ENCODE measurements around the gene TIMP2.
"Not testable (repeated sequence)": the region's sequence is repeated elsewhere in the genome, so short reads cannot be mapped to it uniquely, and the experiment has no call there.

Gene TIMP2

DNA sequence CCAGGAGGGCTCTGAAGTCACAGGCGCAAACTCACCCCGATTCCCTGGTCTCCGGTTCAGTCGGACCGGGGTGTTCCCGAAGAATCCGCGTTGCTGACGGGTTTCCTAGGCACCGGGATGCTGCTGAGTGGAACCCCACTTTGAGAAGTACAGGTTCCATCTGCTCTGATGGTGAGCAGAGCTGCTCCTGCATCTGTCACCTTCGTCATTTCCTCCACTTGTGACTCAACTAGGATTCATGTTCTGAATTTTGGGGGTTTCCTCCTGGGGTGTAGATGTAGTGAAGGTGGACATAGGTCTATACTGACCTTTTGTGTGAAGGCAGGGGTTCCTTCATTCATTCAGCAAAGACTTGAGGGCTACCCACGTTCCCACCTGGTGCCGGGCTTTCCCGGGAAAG lies 29.5 kb upstream of the TIMP2 start:
- DNase-seq: no peak

GRCh38 chr17:78953356-78954350 lies 28.5 kb upstream of the TIMP2 start:
- no peak for DNase-seq

DNA sequence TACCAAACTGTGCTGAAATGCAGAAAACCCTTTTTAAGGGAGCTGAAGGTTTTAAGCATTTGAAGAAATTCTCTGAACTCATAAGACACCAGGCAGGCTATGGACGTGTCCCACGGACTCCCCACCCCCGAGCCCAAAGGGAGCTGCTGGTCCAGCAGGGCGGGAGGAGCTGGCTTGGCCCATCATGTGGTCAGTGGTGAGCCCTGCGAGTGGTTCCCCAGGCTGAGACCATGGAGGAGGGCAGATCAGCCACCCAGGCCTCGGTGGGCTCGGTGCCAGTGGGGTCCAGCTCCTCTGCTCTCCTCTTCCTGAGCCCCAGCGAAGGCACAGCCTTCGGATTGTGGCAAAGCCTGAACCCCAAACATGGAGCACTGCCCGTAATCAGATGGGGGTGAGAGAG lies 27.5 kb upstream of the TIMP2 start:
- DNase-seq: no peak

DNA sequence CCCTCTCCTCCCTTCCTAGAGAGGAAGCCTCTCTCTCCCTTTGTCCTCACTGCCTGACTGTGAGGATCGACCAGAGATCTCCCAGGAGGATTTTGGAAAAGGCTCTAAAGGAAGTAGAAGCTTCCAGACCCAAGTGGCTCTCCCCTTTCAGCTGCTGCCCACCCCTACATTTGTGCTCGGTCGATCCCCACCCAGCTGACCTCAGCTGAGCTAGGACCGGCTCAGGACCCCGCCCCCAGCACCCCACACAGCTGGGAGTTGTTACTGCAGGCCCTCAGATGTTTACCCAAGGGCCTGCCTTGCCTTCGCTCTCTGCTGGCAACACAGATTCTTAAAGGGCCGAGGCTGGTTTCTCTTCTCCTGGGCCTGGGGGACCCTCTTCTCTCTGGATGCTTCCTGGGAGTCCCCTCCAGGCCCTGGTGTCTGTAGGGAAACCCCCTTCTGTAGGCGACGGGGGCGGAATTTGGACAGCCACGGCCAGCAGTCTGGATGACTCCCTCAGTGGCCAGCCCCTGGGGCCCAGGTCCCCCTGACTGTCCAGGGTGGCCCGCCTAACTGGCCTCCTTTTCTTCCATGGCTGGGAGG lies 26.9 kb upstream of the TIMP2 start:
- no peak for DNase-seq

GRCh38 chr17:78950870-78951269 lies 25.7 kb upstream of the TIMP2 start:
- DNase-seq: no peak

- DNase-seq: no peak
These were observed 22.3 kb upstream of the TIMP2 start for GRCh38 chr17:78947235-78948149.

GRCh38 chr17:78946631-78947030 lies 21.4 kb upstream of the TIMP2 start:
- no peak for DNase-seq

GRCh38 chr17:78946131-78946530 lies 20.9 kb upstream of the TIMP2 start:
- DNase-seq: no peak

DNA sequence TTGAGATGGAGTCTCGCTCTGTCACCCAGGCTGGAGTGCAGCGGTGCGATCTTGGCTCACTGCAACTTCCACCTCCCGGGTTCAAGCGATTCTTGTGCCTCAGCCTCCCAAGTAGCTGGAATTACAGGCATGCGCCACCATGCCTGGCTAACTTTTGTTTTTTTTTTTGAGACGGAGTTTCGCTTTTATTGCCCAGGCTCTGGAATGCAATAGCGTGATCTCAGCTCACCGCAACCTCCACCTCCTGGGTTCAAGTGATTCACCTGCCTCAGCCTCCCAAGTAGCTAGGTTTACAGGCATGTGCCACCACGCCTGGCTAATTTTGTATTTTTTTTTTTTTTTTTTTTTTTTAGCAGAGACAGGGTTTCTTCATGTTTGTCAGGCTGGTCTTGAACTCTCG lies 20.3 kb upstream of the TIMP2 start:
- not testable (repeated sequence) for DNase-seq

DNA sequence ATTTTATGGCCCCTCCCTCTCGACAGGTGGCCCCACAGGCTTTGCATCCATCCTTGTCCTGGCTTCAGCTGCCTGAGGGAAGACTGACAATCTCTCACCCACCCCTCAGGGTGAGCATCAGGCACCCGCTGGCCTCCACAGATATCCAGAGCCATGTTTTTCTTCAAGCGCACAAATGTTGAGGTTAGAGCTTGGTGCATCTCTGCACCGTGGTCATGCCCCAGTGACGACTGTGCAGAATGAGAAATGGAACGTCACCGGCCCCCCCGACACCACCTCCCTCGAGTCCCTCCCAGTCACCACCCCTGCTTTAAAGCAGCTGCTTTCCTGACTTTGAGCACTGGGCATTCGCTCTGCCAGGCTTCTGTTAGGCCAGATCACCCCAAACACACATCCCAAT lies 19.8 kb upstream of the TIMP2 start:
- no peak for DNase-seq

DNA sequence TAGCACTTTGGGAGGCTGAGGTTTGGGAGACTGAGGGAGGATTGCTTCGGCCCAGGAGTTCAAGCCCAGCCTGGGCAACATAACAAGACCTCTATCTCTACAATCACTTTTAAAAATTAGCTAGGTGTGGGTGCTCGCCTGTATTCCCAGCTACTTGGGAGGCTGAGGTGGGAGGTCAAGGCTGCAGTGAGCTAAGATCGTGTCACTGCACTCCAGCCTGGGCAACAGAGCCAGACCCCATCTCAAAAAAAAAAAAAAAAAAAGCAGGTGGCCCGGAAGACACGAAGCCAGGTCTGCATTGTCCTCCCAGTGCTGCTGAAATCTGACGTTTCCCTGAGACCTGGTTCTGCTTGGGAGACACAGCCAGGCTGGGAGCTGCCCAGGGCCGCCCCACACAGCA lies 18.8 kb upstream of the TIMP2 start:
- DNase-seq: no peak

- DNase-seq: peak; percentile 59
These were observed 15.5 kb upstream of the TIMP2 start for GRCh38 chr17:78940708-78941107.

DNA sequence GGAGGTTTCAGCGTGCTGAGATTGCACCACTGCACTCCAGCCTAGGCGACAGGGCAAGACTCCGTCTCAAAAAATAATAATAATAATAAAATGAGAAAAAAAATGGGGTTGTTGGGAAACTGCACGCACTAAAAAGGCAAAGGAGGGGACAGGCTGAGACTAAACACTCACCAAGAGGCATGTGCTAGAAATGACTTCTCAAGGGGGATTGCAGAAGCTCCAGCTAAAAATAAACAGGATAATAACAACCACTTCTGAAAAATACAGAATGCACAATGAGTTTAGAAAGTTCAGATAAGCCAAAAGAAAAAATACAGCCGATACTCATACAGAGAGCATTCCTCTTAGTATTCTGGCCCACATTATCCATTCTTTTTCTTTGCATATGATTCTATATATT lies 15.1 kb upstream of the TIMP2 start:
- no peak for DNase-seq

GRCh38 chr17:78939615-78940014 lies 14.4 kb upstream of the TIMP2 start:
- peak; percentile 34 for DNase-seq

DNA sequence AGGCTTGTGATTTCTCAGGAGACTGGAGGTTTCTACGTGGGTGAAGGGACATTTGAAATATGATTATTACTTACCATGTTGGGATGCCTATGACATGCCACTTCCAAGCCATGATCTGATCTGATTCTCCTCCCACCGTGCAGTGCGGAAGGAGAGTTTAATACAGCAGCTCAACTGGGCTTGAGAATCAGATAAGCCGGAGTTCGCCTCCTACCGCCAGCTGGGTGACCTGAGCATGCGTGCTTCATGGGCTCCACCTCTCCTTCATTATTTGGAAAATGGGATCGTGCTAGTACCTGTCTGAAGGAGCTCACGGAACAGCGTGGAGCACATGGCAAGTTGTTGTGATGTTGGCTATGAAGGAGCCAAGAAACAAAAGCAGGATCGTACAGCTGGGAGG lies 12.4 kb upstream of the TIMP2 start:
- no peak for DNase-seq

- peak; percentile 99 for DNase-seq
These were observed 10.5 kb upstream of the TIMP2 start for GRCh38 chr17:78935419-78936323.

- no peak for DNase-seq
These were observed 9.7 kb upstream of the TIMP2 start for GRCh38 chr17:78934681-78935418.

- peak; percentile 99 for DNase-seq
These were observed 8.9 kb upstream of the TIMP2 start for GRCh38 chr17:78933959-78934568.

- peak; percentile 98 for DNase-seq
These were observed 8.1 kb upstream of the TIMP2 start for GRCh38 chr17:78933025-78933958.

All from EL (cell line).